Esophagus squamous epithelium (tissue), 5 donors: ENCODE data around the gene INSM1. TPM values are rescaled to one million over a fixed set of nuclear protein-coding genes. Genes with fewer than 3 reads are reported as not detected.

Source experiments
- DNase-seq: peaks from one replicate; lab custom pipeline; 2025; lab: John Stamatoyannopoulos, UW
- H3K27ac ChIP-seq, 4 donors: fragments of 200-600 bp; sonication (generic); one replicate each; pipeline ENCODE4 v1.5.1; 2016 to 2019; ENCODE audit warnings: mild to moderate bottlenecking in 1 of 4
- H3K27me3 ChIP-seq, 4 donors: fragments of 200-600 bp; sonication (generic); 1 replicate in 3 of 4; 2 replicates in 1 of 4; pipeline versions ENCODE4 v1.5.1 to v1.6.0; 2017 to 2021; ENCODE audit warnings: antibody characterized with exemption in 1 of 4
- H3K36me3 ChIP-seq, 3 donors: fragments of 200-600 bp; sonication (generic); one replicate each; pipeline ENCODE4 v1.5.1; 2016 to 2019
- H3K4me1 ChIP-seq, 3 donors: fragments of 200-600 bp; sonication (generic); one replicate each; pipeline ENCODE4 v1.5.1; 2017 to 2019
- H3K4me3 ChIP-seq, 4 donors: fragments of 200-600 bp; sonication (generic); 1 replicate in 3 of 4; 2 replicates in 1 of 4; pipeline ENCODE4 v1.5.1; 2016 to 2019; ENCODE audit warnings: mild to moderate bottlenecking in 2 of 4, moderate library complexity in 1 of 4
- H3K9me3 ChIP-seq, 3 donors: fragments of 200-600 bp; sonication (generic); one replicate each; pipeline ENCODE4 v1.5.1; 2016 to 2019
- CTCF ChIP-seq, 6 experiments: fragments of 450-650 bp in 4 of 6; fragments of 200-600 bp in 2 of 6; sonication (generic) in 2 of 6; IDR thresholded peaks; one replicate each; pipeline ENCODE4 v1.5.1; 2016 to 2019; ENCODE audit warnings: antibody characterized with exemption in 6 of 6, mild to moderate bottlenecking in 4 of 6, moderate library complexity in 4 of 6
- POLR2A ChIP-seq, 4 donors: fragments of 450-650 bp; IDR thresholded peaks; one replicate each; pipeline ENCODE4 v1.6.1; 2017; ENCODE audit warnings: antibody characterized with exemption in 4 of 4, mild to moderate bottlenecking in 4 of 4, moderate library complexity in 3 of 4
- WGBS, 2 donors: methylation state at CpG; one replicate each; pipeline ENCODE4 v1.1.5; 2018; 5-methylcytosine and 5-hydroxymethylcytosine counted together
- intact Hi-C: fragments of 100-400 bp; cut with DNase I; formaldehyde crosslinking; loops from one replicate; pipeline ENCODE4 v1.15.0; 2022
- total RNA-seq, 4 donors: library from RNA; depleted of rRNA; stranded (reverse); fragments of >200 nt; gene quantifications; one replicate each; pipeline ENCODE4 v1.1.0, GENCODE V29; 2016
- donor health status: DM: yes; HTN: yes; CAD: no.

Gene INSM1
- total RNA-seq, 4 donors from 2014 or later: not detected

DNA sequence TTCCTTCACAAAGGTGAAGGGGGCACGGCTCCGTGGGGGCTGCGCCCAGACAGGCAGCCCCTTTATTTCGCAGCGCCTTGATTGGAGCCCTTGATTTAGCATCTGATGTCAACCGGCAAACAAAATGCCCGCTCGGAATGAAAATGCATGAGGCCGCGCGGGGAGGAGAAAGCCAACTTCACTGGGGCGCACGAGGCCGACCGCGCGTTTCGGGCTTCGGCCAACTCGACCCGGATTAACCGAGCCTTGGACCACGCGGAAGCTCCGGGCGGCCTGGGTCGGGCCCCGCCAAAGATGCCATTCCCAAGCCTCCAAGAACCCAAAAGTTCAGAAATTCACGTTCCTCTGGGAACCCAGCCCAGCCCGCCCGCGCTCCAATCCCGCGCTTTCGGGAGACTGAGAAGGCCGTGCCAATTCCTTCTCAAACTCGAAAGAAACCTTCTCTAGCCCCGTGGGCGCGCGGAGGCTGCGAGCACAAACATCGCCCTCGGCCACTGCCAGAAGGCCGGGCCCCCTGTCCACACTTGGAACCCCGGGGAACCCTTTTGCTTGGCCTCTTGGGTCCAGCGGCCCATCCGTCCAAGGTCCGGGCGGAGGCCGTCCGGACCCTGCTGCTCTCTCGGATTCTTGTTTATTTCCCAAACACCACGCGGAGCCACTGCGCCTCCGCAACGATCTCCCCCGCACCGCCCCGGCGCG is 879 bp upstream of the INSM1 start:
- H3K4me1 ChIP-seq: peaks cover 23 to 60% (median 48%) of the 10 kb centered on the region in 3 donors
- H3K36me3 ChIP-seq: no peaks in the 10 kb centered on the region
- WGBS, 2 donors: 0 to 3% methylated on average over 2 to 29 of the region's 63 CpGs
- TF ChIP-seq CTCF (IDR thresholded peaks at IDR 0.05) (no peak), POLR2A (IDR thresholded peaks at IDR 0.05) (no peak)
- DNase-seq: no peak
- H3K4me3 ChIP-seq: peak overlapping the region in 3 of 4 donors; percentile 18 to 63 (median 44)
- H3K9me3 ChIP-seq: no peaks in the 10 kb centered on the region
- intact Hi-C loops: loop anchor here (10.0 kb wide), 1 partner anchor 198 kb away; no protein-coding TSS in a partner anchor
- peaks cover 47 to 100% (median 54%) of the 10 kb centered on the region in 4 donors for H3K27me3 ChIP-seq
- no peak overlapping the region for H3K27ac ChIP-seq

GRCh38 chr20:20368418-20369249 is 730 bp downstream of the INSM1 start:
- Histone ChIP-seq H3K9me3 (no peaks in the 10 kb centered on the region), H3K36me3 (no peaks in the 10 kb centered on the region), H3K4me1 (peaks cover 23 to 65% (median 46%) of the 10 kb centered on the region in 3 donors), H3K4me3 (peak overlapping the region; percentile 10 to 63 (median 30)), H3K27ac (no peak overlapping the region), H3K27me3 (peaks cover 46 to 100% (median 52%) of the 10 kb centered on the region in 4 donors)
- DNase-seq: no peak
- no peak for TF ChIP-seq CTCF (IDR thresholded peaks at IDR 0.05)
- no peak for TF ChIP-seq POLR2A (IDR thresholded peaks at IDR 0.05)
- intact Hi-C loops: loop anchor here (10.0 kb wide), 1 partner anchor 196 kb away; no protein-coding TSS in a partner anchor
- no CpG with 5 or more reads among the region's 130 CpGs for WGBS, 2 donors

DNA sequence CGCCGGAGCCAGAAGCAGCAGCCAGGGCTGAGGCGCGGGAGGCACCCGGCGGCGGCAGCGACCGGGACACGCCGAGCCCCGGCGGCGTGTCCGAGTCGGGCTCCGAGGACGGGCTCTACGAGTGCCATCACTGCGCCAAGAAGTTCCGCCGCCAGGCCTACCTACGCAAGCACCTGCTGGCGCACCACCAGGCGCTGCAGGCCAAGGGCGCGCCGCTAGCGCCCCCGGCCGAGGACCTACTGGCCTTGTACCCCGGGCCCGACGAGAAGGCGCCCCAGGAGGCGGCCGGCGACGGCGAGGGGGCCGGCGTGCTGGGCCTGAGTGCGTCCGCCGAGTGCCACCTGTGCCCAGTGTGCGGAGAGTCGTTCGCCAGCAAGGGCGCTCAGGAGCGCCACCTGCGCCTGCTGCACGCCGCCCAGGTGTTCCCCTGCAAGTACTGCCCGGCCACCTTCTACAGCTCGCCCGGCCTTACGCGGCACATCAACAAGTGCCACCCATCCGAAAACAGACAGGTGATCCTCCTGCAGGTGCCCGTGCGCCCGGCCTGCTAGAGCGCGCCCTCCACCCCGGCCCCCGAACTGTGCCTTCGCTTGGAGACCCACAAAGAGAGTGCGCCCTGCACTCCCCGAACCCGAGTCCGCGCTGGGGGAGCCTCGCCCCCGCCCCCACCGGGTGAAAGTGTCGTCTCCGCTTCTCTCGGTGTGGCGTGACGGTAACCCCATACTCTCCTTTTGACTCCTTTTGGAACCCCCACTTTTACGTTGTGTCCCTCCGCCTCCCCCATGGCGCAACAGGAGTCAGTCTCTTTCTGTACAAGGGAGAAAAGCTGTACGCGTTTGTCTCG is 1.6 kb downstream of the INSM1 start:
- Histone ChIP-seq H3K4me1 (peaks cover 14 to 57% (median 37%) of the 10 kb centered on the region in 3 donors), H3K27ac (no peak overlapping the region), H3K27me3 (peaks cover 37 to 100% (median 45%) of the 10 kb centered on the region in 4 donors), H3K4me3 (peak overlapping the region; percentile 10 to 63 (median 30)), H3K9me3 (no peaks in the 10 kb centered on the region), H3K36me3 (no peaks in the 10 kb centered on the region)
- TF ChIP-seq POLR2A (IDR thresholded peaks at IDR 0.05) (no peak), CTCF (IDR thresholded peaks at IDR 0.05) (no peak)
- intact Hi-C loops: loop anchor here (10.0 kb wide), 1 partner anchor 195 kb away; no protein-coding TSS in a partner anchor
- 1 to 3% methylated on average over 7 to 30 of the region's 86 CpGs for WGBS, 2 donors
- DNase-seq: no peak

- TF ChIP-seq CTCF (IDR thresholded peaks at IDR 0.05) (no peak), POLR2A (IDR thresholded peaks at IDR 0.05) (no peak)
- peaks cover 31 to 100% (median 38%) of the 10 kb centered on the region in 4 donors for H3K27me3 ChIP-seq
- no peak for DNase-seq
- intact Hi-C loops: no loop called here
- no peak overlapping the region for H3K4me3 ChIP-seq
- WGBS, 2 donors: 31 to 32% methylated on average over 10 of the region's 10 CpGs
- H3K9me3 ChIP-seq: no peaks in the 10 kb centered on the region
- H3K4me1 ChIP-seq: peaks cover 11 to 50% (median 35%) of the 10 kb centered on the region in 3 donors
- H3K27ac ChIP-seq: no peak overlapping the region
- no peaks in the 10 kb centered on the region for H3K36me3 ChIP-seq
Measured at GRCh38 chr20:20370094-20370575, 2.2 kb downstream of the INSM1 start.
